Sigmoid colon (tissue), 7 donors: ENCODE data around the gene PPP1R15B. TPM values are rescaled to one million over a fixed set of nuclear protein-coding genes. Genes with fewer than 3 reads are reported as not detected.

Experiments used
- DNase-seq: peaks from one replicate; pipeline ENCODE4 v3.0.0-alpha.2; 2019
- H3K27ac ChIP-seq, 4 donors: fragments of 200-600 bp; sonication (generic); one replicate each; pipeline ENCODE4 v1.5.1; 2016 to 2019; ENCODE audit warnings: mild to moderate bottlenecking in 1 of 4
- H3K27me3 ChIP-seq, 3 donors: fragments of 200-600 bp; sonication (generic); one replicate each; pipeline ENCODE4 v1.5.1; 2019; ENCODE audit warnings: mild to moderate bottlenecking in 1 of 3
- H3K36me3 ChIP-seq, 4 donors: fragments of 200-600 bp; sonication (generic); one replicate each; pipeline ENCODE4 v1.5.1; 2016 to 2019
- H3K4me1 ChIP-seq, 4 donors: fragments of 200-600 bp; sonication (generic); one replicate each; pipeline ENCODE4 v1.5.1; 2017 to 2019
- H3K4me3 ChIP-seq, 4 donors: fragments of 200-600 bp; sonication (generic); one replicate each; pipeline ENCODE4 v1.5.1; 2017 to 2019; ENCODE audit warnings: mild to moderate bottlenecking in 2 of 4, moderate library complexity in 1 of 4
- H3K9me3 ChIP-seq, 4 donors: fragments of 200-600 bp in 3 of 4; sonication (generic) in 3 of 4; one replicate each; pipeline versions ENCODE4 v1.5.1 to v1.6.1; 2013 to 2019
- EP300 ChIP-seq, 4 donors: sonication (generic); formaldehyde crosslinking; IDR thresholded peaks; one replicate each; pipeline ENCODE4 v1.6.1; 2017; ENCODE audit warnings: antibody characterized with exemption in 4 of 4
- POLR2A ChIP-seq, 2 donors: fragments of 450-650 bp; IDR thresholded peaks; one replicate each; pipeline ENCODE4 v1.6.1; 2016; ENCODE audit warnings: antibody characterized with exemption in 2 of 2, mild to moderate bottlenecking in 2 of 2, moderate library complexity in 2 of 2
- POLR2AphosphoS5 ChIP-seq, 4 donors: sonication (generic); formaldehyde crosslinking; IDR thresholded peaks; one replicate each; pipeline ENCODE4 v1.6.1; 2017; ENCODE audit warnings: antibody characterized with exemption in 4 of 4
- WGBS, 2 donors: extraction: QIAGEN DNeasy Blood & Tissue Kit; methylation state at CpG; one replicate each; pipeline ENCODE4 v1.1.7; 2013; 5-methylcytosine and 5-hydroxymethylcytosine counted together
- intact Hi-C: fragments of 100-400 bp; cut with DNase I; formaldehyde crosslinking; loops from one replicate; pipeline ENCODE4 v1.15.1; 2023
- polyA plus RNA-seq, 3 donors: library from polyadenylated mRNA; stranded (reverse); fragments of 200-250 nt; gene quantifications; one replicate each; pipeline ENCODE4 v1.2.3, GENCODE V29; 2013
- small RNA-seq, 3 donors: library from RNA; depleted of rRNA; stranded (forward); fragments of <200 nt; gene quantifications; one replicate each; pipeline ENCODE3, GENCODE V24; 2016
- total RNA-seq, 4 donors: library from RNA; depleted of rRNA; stranded (reverse); fragments of >200 nt; gene quantifications; one replicate each; pipeline ENCODE4 v1.1.0, GENCODE V29; 2016
- TF ChIP-seq, protein P1 (sequence below), 4 experiments: fragments of 450-650 bp in 3 of 4; fragments of 200-600 bp in 1 of 4; IDR thresholded peaks; one replicate each; pipeline ENCODE4 v1.5.1; 2016 to 2019; ENCODE audit warnings: antibody characterized with exemption in 4 of 4, mild to moderate bottlenecking in 3 of 4, moderate library complexity in 2 of 4
- donor health status: healthy with polysubstance abuse.
- donor health status: Bipolar disorder and iron deficiency.
- donor health status: healthy.

The PPP1R15B gene
- total and polyA plus RNA-seq, 7 donors = 9.0 to 44.7 (median 40.0) TPM

DNA sequence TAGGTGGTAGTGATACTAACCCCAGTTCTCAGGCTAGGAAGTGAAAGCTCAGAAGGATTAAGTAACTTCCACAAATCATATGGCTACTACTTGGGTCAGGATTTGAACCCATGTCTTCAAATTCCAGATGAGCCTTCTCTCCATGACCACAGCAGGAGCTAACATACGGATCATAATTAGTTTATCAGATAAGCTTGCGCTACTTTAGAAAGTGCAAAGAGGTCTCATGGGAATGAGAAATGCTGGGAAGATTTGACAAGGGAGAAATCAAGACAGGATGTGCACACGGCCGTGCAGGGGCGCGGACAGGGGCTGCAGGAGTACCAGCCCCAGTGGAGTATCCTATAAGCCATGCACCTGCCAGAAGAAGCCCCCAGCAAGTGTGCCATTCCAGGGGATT, 57.0 kb downstream of the PPP1R15B start:
- Histone ChIP-seq H3K4me3 (no peak overlapping the region), H3K36me3 (no peaks in the 10 kb centered on the region), H3K27ac (no peak overlapping the region), H3K27me3 (peaks cover under 1 to 19% (median 7%) of the 10 kb centered on the region in 3 donors), H3K9me3 (no peaks in the 10 kb centered on the region), H3K4me1 (peaks cover 0 to 17% (median 14%) of the 10 kb centered on the region in 4 donors)
- intact Hi-C loops = no loop called here
- WGBS, 2 donors = 77 to 83% methylated on average over 6 of the region's 6 CpGs
- DNase-seq = no peak
- TF ChIP-seq POLR2A (IDR thresholded peaks at IDR 0.05) (no peak), EP300 (IDR thresholded peaks at IDR 0.05) (no peak), POLR2AphosphoS5 (IDR thresholded peaks at IDR 0.05) (no peak)
- TF ChIP-seq, protein P1, sequence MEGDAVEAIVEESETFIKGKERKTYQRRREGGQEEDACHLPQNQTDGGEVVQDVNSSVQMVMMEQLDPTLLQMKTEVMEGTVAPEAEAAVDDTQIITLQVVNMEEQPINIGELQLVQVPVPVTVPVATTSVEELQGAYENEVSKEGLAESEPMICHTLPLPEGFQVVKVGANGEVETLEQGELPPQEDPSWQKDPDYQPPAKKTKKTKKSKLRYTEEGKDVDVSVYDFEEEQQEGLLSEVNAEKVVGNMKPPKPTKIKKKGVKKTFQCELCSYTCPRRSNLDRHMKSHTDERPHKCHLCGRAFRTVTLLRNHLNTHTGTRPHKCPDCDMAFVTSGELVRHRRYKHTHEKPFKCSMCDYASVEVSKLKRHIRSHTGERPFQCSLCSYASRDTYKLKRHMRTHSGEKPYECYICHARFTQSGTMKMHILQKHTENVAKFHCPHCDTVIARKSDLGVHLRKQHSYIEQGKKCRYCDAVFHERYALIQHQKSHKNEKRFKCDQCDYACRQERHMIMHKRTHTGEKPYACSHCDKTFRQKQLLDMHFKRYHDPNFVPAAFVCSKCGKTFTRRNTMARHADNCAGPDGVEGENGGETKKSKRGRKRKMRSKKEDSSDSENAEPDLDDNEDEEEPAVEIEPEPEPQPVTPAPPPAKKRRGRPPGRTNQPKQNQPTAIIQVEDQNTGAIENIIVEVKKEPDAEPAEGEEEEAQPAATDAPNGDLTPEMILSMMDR (IDR thresholded peaks at IDR 0.05) = no peak

Small RNA genes lying within 50 kb of the gene (small RNA-seq; reads per million reads assigned to genes)
- gene AL606489.2 = 0 reads per million in 3 donors

Other genes starting within 250 kb of the PPP1R15B start
- gene REN, start 245.5 kb downstream of the PPP1R15B start, total RNA-seq = not detected
- 1 to 10 TPM in 1 of 3 donors, under 1 TPM in 2; 0.32 to 1.8 (median 0.92) TPM for gene REN, start 245.5 kb downstream of the PPP1R15B start, polyA plus RNA-seq
- not detected for gene KISS1, start 215.3 kb downstream of the PPP1R15B start, total RNA-seq
- gene KISS1, start 215.3 kb downstream of the PPP1R15B start, polyA plus RNA-seq = 1 to 10 TPM in 1 of 3 donors, not detected in 2; 1.2 TPM
- gene GOLT1A, start 197.8 kb downstream of the PPP1R15B start, total RNA-seq = not detected
- 10 to 100 TPM in 2 of 3 donors, 1 to 10 TPM in 1; 9.6 to 12.5 (median 12.0) TPM for gene GOLT1A, start 197.8 kb downstream of the PPP1R15B start, polyA plus RNA-seq
- gene PLEKHA6, start 51.9 kb downstream of the PPP1R15B start, total RNA-seq = 10 to 100 TPM in 1 of 4 donors, 1 to 10 TPM in 3; 5.6 to 15.0 (median 8.5) TPM
- 10 to 100 TPM; 22.2 to 58.7 (median 40.5) TPM for gene PLEKHA6, start 51.9 kb downstream of the PPP1R15B start, polyA plus RNA-seq
- 10 to 100 TPM in 3 of 4 donors, 1 to 10 TPM in 1; 9.2 to 29.9 (median 16.0) TPM for gene PIK3C2B, start 83.0 kb upstream of the PPP1R15B start, total RNA-seq
- gene PIK3C2B, start 83.0 kb upstream of the PPP1R15B start, polyA plus RNA-seq = 10 to 100 TPM; 11.4 to 47.6 (median 17.1) TPM
- gene MDM4, start 104.6 kb upstream of the PPP1R15B start, total RNA-seq = 10 to 100 TPM; 48.2 to 82.0 (median 53.1) TPM
- gene MDM4, start 104.6 kb upstream of the PPP1R15B start, polyA plus RNA-seq = 10 to 100 TPM in 1 of 3 donors, 1 to 10 TPM in 2; 1.2 to 14.9 (median 1.8) TPM